ENCODE results near the gene FIBP. TPM values are rescaled to one million over a fixed set of nuclear protein-coding genes. Genes with fewer than 3 reads are reported as not detected.

FIBP gene
- total RNA-seq, 1 experiment from 2014 or later: 93.1 TPM

DNA sequence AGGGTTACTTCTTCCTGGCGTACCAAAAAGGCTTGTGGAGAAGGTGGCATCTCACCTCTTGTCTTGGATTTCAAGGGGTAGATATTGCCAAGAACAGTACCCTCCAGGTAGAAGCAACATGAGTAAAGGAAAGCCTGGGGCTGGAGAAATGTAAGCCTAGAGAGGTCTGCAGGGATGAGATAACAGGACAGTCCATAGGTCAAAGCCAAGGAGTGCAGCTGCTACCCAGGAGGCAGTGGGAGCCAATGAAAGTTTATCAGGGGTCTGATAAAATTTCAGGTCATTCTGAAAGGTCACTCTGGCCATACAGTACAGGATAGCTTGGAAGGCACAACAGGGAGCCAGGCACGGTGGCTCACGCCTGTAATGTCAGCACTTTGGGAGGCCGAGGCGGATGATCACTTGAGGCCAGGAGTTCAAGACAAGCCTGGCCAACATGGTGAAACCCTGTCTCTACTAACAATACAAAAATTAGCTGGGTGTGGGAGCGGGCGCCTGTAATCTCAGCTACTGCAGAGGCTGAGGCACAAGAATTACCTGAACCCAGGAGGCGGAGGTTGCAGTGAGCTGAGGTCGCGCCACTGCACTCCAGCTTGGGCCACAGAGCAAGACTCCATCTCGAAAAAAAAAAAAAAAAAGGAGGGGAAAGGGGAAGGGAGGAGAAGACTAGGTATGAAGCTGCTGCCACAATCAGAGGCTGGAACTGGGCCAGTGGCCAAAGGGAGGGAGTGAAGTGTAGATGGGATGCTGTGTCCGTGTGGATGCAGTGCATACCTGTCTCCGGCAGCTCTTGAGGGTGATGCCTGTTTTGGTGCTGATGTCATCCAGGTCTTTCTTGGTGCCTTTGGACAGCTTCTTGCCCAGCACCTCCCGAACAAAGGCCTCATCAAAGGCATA lies 1.2 kb downstream of the FIBP start:
- DNase-seq (ENCODE audit: low spot score) (no peak), ATAC-seq (no peak)
- H3K27me3 Mint-ChIP-seq (ENCODE audit: low read depth): peaks cover 15% of the 10 kb centered on the region
- peak overlapping the region; percentile 98; the same call in 1 of the 2 replicates for H3K27ac Mint-ChIP-seq
- H3K36me3 Mint-ChIP-seq: peaks cover 42% of the 10 kb centered on the region
- H3K9me3 Mint-ChIP-seq: no peaks in the 10 kb centered on the region
- ChIA-PET POLR2A (interaction anchor here (1.1 to 7.2 kb wide), 2 partner anchors 27 to 37 kb away, joined by 4 to 90 read pairs; partner anchors contain the start of genes CFL1 and MUS81), CTCF (interaction anchor here (0.5 to 11.9 kb wide), 17 partner anchors 8 to 272 kb away, joined by 3 to 539 read pairs (median 14); partner anchors contain the start of genes CFL1, CST6, CTSW and EFEMP2)
- H3K4me3 Mint-ChIP-seq: peak overlapping the region; percentile 97
- TF ChIP-seq, protein P1, sequence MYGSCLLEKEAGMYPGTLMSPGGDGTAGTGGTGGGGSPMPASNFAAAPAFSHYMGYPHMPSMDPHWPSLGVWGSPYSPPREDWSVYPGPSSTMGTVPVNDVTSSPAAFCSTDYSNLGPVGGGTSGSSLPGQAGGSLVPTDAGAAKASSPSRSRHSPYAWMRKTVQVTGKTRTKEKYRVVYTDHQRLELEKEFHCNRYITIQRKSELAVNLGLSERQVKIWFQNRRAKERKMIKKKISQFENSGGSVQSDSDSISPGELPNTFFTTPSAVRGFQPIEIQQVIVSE (CRISPR knock-in tag; IDR thresholded peaks at IDR 0.05; ENCODE audit: borderline replicate concordance): no peak
- TF ChIP-seq, protein P2, sequence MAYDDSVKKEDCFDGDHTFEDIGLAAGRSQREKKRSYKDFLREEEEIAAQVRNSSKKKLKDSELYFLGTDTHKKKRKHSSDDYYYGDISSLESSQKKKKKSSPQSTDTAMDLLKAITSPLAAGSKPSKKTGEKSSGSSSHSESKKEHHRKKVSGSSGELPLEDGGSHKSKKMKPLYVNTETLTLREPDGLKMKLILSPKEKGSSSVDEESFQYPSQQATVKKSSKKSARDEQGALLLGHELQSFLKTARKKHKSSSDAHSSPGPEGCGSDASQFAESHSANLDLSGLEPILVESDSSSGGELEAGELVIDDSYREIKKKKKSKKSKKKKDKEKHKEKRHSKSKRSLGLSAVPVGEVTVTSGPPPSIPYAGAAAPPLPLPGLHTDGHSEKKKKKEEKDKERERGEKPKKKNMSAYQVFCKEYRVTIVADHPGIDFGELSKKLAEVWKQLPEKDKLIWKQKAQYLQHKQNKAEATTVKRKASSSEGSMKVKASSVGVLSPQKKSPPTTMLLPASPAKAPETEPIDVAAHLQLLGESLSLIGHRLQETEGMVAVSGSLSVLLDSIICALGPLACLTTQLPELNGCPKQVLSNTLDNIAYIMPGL (CRISPR knock-in tag; IDR thresholded peaks at IDR 0.05): no peak
- TF ChIP-seq, protein P3, sequence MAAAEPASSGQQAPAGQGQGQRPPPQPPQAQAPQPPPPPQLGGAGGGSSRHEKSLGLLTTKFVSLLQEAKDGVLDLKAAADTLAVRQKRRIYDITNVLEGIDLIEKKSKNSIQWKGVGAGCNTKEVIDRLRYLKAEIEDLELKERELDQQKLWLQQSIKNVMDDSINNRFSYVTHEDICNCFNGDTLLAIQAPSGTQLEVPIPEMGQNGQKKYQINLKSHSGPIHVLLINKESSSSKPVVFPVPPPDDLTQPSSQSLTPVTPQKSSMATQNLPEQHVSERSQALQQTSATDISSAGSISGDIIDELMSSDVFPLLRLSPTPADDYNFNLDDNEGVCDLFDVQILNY (CRISPR knock-in tag; IDR thresholded peaks at IDR 0.05): no peak
- TF ChIP-seq ZNF138 (CRISPR knock-in tag; conservative IDR thresholded peaks at IDR 0.05) (no peak), SMAD4 (CRISPR knock-in tag; IDR thresholded peaks at IDR 0.05) (no peak), RELA (CRISPR knock-in tag; IDR thresholded peaks at IDR 0.05; ENCODE audit: borderline replicate concordance) (no peak), NR1H2 (CRISPR knock-in tag; IDR thresholded peaks at IDR 0.05) (no peak), EMX1 (CRISPR knock-in tag; IDR thresholded peaks at IDR 0.05) (no peak), ELF4 (CRISPR knock-in tag; IDR thresholded peaks at IDR 0.05; ENCODE audit: low read depth) (no peak), NFYB (CRISPR knock-in tag; conservative IDR thresholded peaks at IDR 0.05; ENCODE audit: low read depth) (no peak)
- TF ChIP-seq, protein P4, sequence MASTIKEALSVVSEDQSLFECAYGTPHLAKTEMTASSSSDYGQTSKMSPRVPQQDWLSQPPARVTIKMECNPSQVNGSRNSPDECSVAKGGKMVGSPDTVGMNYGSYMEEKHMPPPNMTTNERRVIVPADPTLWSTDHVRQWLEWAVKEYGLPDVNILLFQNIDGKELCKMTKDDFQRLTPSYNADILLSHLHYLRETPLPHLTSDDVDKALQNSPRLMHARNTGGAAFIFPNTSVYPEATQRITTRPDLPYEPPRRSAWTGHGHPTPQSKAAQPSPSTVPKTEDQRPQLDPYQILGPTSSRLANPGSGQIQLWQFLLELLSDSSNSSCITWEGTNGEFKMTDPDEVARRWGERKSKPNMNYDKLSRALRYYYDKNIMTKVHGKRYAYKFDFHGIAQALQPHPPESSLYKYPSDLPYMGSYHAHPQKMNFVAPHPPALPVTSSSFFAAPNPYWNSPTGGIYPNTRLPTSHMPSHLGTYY (CRISPR knock-in tag; IDR thresholded peaks at IDR 0.05): no peak
- peaks cover 34% of the 10 kb centered on the region for H3K4me1 Mint-ChIP-seq

DNA sequence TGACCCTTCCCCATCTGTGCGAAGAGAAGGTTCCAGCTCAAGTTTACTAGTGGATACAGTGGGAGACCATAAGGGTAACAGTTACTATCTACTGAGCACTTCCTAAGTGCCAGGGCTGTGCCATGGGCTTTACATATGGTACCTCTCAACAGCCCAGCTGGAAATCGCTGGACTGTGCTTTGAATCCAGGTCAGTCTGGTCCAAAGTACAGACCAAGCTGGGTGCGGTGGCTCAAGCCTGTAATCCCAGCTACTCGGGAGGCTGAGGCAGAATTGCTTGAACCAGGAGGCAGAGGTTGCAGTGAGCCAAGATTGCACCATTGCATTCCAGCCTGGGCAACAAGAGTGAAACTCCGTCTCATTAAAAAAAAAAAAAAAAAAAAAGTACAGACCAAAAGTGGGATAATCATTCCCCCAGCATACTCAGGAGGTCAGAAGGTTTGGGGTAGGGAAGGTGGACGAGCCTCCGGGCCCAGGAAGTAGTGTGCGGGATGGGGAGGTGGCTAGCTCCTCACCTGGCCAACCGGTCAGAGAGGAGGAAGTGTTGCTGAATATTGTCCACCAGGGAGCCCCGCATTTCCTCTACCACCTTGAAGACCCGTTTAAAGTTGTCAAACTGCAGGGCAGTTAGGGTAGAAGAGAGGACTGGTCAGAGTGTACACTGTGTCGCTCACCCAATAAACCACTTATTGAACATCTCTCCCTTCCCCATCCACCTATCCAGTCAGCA lies 2.3 kb downstream of the FIBP start:
- Mint-ChIP-seq H3K9me3 (no peaks in the 10 kb centered on the region), H3K27me3 (ENCODE audit: low read depth) (peaks cover 15% of the 10 kb centered on the region), H3K27ac (no peak overlapping the region), H3K36me3 (peaks cover 42% of the 10 kb centered on the region), H3K4me1 (peaks cover 30% of the 10 kb centered on the region), H3K4me3 (peak overlapping the region; percentile 97)
- POLR2A ChIA-PET: interaction anchor here (1.3 kb wide), 1 partner anchor 26 kb away, joined by 5 read pairs; the partner anchor contains the start of gene MUS81
- ATAC-seq (no peak), DNase-seq (ENCODE audit: low spot score) (no peak)
- TF ChIP-seq, protein P5, sequence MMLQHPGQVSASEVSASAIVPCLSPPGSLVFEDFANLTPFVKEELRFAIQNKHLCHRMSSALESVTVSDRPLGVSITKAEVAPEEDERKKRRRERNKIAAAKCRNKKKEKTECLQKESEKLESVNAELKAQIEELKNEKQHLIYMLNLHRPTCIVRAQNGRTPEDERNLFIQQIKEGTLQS (CRISPR knock-in tag; conservative IDR thresholded peaks at IDR 0.05): no peak
- TF ChIP-seq, protein P6, sequence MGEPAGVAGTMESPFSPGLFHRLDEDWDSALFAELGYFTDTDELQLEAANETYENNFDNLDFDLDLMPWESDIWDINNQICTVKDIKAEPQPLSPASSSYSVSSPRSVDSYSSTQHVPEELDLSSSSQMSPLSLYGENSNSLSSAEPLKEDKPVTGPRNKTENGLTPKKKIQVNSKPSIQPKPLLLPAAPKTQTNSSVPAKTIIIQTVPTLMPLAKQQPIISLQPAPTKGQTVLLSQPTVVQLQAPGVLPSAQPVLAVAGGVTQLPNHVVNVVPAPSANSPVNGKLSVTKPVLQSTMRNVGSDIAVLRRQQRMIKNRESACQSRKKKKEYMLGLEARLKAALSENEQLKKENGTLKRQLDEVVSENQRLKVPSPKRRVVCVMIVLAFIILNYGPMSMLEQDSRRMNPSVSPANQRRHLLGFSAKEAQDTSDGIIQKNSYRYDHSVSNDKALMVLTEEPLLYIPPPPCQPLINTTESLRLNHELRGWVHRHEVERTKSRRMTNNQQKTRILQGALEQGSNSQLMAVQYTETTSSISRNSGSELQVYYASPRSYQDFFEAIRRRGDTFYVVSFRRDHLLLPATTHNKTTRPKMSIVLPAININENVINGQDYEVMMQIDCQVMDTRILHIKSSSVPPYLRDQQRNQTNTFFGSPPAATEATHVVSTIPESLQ (CRISPR knock-in tag; IDR thresholded peaks at IDR 0.05): no peak
- TF ChIP-seq MYBL2 (CRISPR knock-in tag; IDR thresholded peaks at IDR 0.05) (no peak), NR2C2 (CRISPR knock-in tag; IDR thresholded peaks at IDR 0.05) (no peak), MXD4 (CRISPR knock-in tag; IDR thresholded peaks at IDR 0.05; ENCODE audit: borderline replicate concordance) (no peak), ZNF138 (CRISPR knock-in tag; conservative IDR thresholded peaks at IDR 0.05) (no peak)
- CTCF ChIA-PET: interaction anchor here (0.6 to 11.9 kb wide), 15 partner anchors 9 to 279 kb away, joined by 3 to 539 read pairs (median 15); partner anchors contain the start of genes AP5B1, CFL1, CST6 and EFEMP2
